GM23248 (cell line): ENCODE results near the gene NAPA. TPM values are rescaled to one million over a fixed set of nuclear protein-coding genes. Genes with fewer than 3 reads are reported as not detected.

Experiments used
- DNase-seq: peaks from one replicate; pipeline ENCODE4 v3.0.0-alpha.2; 2015
- H2AFZ ChIP-seq: fragments of 200-600 bp; sonication (generic); 2 replicates; pipeline ENCODE4 v1.6.1; 2016; ENCODE audit warnings: antibody characterized with exemption
- H3F3A ChIP-seq: fragments of 200-600 bp; sonication (generic); 2 replicates; pipeline ENCODE4 v1.6.1; 2016; ENCODE audit warnings: mild to moderate bottlenecking, antibody characterized with exemption, mixed run types; ENCODE audit not compliant: insufficient read depth
- H3K27ac ChIP-seq: fragments of 200-600 bp; sonication (generic); 2 replicates; pipeline ENCODE4 v1.5.1; 2016; ENCODE audit warnings: mild to moderate bottlenecking
- H3K27me3 ChIP-seq: fragments of 200-600 bp; sonication (generic); replicated peaks from 2 replicates; pipeline ENCODE4 v1.6.1; 2016; ENCODE audit warnings: mild to moderate bottlenecking; ENCODE audit not compliant: insufficient read depth
- H3K36me3 ChIP-seq: fragments of 200-600 bp; sonication (generic); 2 replicates; pipeline ENCODE4 v1.6.1; 2016; ENCODE audit warnings: low read depth, mild to moderate bottlenecking
- H3K4me1 ChIP-seq: fragments of 200-600 bp; sonication (generic); 2 replicates; pipeline ENCODE4 v1.6.1; 2016; ENCODE audit warnings: mild to moderate bottlenecking; ENCODE audit not compliant: insufficient read depth
- H3K4me2 ChIP-seq: fragments of 200-600 bp; sonication (generic); one replicate; pipeline ENCODE4 v1.6.1; 2016; ENCODE audit warnings: mild to moderate bottlenecking; ENCODE audit not compliant: unreplicated experiment
- H3K4me3 ChIP-seq: fragments of 200-600 bp; sonication (generic); 2 replicates; pipeline ENCODE4 v1.5.1; 2016; ENCODE audit warnings: mild to moderate bottlenecking
- H3K79me2 ChIP-seq: fragments of 200-600 bp; sonication (generic); 2 replicates; pipeline ENCODE4 v1.6.1; 2016; ENCODE audit warnings: mild to moderate bottlenecking; ENCODE audit not compliant: insufficient read depth
- H3K9ac ChIP-seq: fragments of 200-600 bp; sonication (generic); 2 replicates; pipeline ENCODE4 v1.6.1; 2016; ENCODE audit warnings: mild to moderate bottlenecking
- H3K9me2 ChIP-seq: fragments of 200-600 bp; sonication (generic); 2 replicates; pipeline ENCODE4 v1.6.1; 2016; ENCODE audit warnings: mixed run types, mild to moderate bottlenecking, moderate library complexity; ENCODE audit not compliant: insufficient read depth
- H3K9me3 ChIP-seq: fragments of 200-600 bp; sonication (generic); one replicate; pipeline ENCODE4 v1.6.1; 2017; ENCODE audit warnings: low read depth
- H4K20me1 ChIP-seq: fragments of 200-600 bp; sonication (generic); 2 replicates; pipeline ENCODE4 v1.6.0; 2016; ENCODE audit not compliant: insufficient read depth
- EZH2 ChIP-seq: fragments of 200-600 bp; sonication (generic); IDR thresholded peaks from 2 replicates; pipeline ENCODE4 v1.6.1; 2018; ENCODE audit warnings: antibody characterized with exemption, mild to moderate bottlenecking; ENCODE audit not compliant: insufficient read depth, poor library complexity, severe bottlenecking
- EZH2phosphoT487 ChIP-seq: fragments of 200-600 bp; sonication (generic); IDR thresholded peaks from 2 replicates; pipeline ENCODE4 v1.6.1; 2018; ENCODE audit warnings: antibody characterized with exemption, moderate library complexity, mild to moderate bottlenecking, low read depth; ENCODE audit not compliant: insufficient read depth
- WGBS, 2 experiments: methylation state at CpG; one replicate each; pipeline ENCODE4 v1.1.6; 2015 to 2017; ENCODE audit warnings: low lambda C conversion rate in 2 of 2, low coverage in 1 of 2; ENCODE audit errors: missing lambda C conversion rate in 2 of 2; 5-methylcytosine and 5-hydroxymethylcytosine counted together
- in situ Hi-C: fragments of 300-500 bp; cut with MboI; formaldehyde crosslinking; loops from 2 replicates; pipeline ENCODE4 v1.15.0; 2020
- polyA plus RNA-seq: library from polyadenylated mRNA; unstranded; fragments of >200 nt; fragmentation: Nextera tagmentation; extraction: Ambion mirVana; gene quantifications from 2 replicates; pipeline ENCODE4 v1.2.1, GENCODE V29; 2016
- total RNA-seq: library from RNA; depleted of rRNA; stranded (reverse); fragments of >200 nt; shearing (Covaris generic); gene quantifications from 2 replicates; pipeline ENCODE4 v1.2.3, GENCODE V29; 2014

The NAPA gene
- total and polyA plus RNA-seq, 2 experiments from 2014 or later: 94.1 to 183 TPM

DNA sequence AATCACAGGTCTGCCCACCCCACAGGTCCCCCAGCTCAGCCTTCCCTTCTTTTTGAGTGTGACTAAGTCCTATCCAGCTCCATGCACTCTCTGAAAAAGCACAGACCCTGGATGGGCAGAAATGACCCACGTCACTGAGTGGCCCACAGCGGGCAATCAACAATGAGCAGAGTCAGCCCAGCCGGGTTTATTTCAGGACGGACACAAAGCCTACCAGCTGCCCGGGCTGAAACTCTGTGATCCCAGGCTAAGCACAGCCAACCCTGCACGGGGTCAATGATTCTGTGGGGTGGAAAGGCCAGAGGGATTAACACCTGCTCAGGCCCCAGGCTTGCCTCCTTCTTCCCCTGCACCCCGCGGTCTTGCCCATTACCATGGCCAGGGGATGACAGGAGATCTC lies 8.4 kb downstream of the NAPA start:
- Histone ChIP-seq H3K9ac (no peak overlapping the region), H3K9me3 (no peaks in the 10 kb centered on the region), H3K4me1 (peaks cover 23% of the 10 kb centered on the region), H3K79me2 (peaks cover 90% of the 10 kb centered on the region), H4K20me1 (no peaks in the 10 kb centered on the region), H3K36me3 (peaks cover 12% of the 10 kb centered on the region; the same call in 1 of the 2 replicates), H3F3A (peaks cover 30% of the 10 kb centered on the region), H3K4me3 (no peak overlapping the region), H2AFZ (no peak overlapping the region), H3K9me2 (no peaks in the 10 kb centered on the region), H3K27me3 (no peaks in the 10 kb centered on the region), H3K4me2 (no peak overlapping the region), H3K27ac (no peak overlapping the region)
- WGBS, 2 experiments: 86% methylated on average over 8 of the region's 8 CpGs
- TF ChIP-seq EZH2: no peak
- no peak for TF ChIP-seq EZH2phosphoT487
- in situ Hi-C loops: no loop called here
- DNase-seq: no peak

DNA sequence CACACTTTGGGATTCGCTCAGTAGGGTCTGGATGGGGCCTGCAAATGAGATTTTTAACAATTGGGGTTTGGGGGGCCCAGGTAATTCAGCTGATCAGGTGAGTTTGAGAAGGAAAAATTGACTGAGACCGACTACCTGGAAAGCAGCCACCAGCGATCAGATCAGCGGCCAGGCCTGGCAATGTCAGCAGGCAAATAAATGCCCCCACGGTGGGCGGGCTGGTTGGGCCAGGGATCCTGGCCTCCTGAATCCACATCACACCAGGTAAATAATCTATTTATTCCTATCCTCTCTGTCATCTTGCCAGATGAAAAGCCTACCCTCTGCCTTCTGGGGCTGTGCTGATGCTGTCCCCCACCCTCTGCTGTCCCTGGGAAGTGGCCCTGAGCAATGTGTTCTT lies 9.4 kb downstream of the NAPA start:
- 89 to 91% methylated on average over 6 of the region's 6 CpGs for WGBS, 2 experiments
- no peak overlapping the region for H2AFZ ChIP-seq

DNA sequence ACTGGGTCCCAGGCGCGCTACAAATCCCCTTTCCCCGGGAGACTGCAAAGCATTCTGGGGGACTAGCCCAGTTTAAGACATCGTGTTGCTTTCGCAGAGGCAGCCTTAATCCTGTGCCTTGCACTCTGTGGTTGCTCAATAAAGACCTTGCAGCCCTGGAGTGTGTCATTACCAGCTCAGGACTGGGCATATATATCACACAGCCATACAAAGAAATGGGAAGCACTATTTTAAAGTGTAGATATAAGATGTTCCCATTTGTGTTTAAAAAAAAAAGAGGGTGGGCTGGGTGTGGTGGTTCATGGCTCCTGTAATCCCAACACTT lies 11.1 kb downstream of the NAPA start:
- Histone ChIP-seq H3K9ac (no peak overlapping the region), H3K27me3 (no peaks in the 10 kb centered on the region), H3K36me3 (peaks cover 13% of the 10 kb centered on the region; the same call in 1 of the 2 replicates), H3K9me3 (no peaks in the 10 kb centered on the region), H2AFZ (no peak overlapping the region), H3K9me2 (no peaks in the 10 kb centered on the region), H3K4me3 (no peak overlapping the region), H3K4me1 (peaks cover 15% of the 10 kb centered on the region), H3K4me2 (no peak overlapping the region), H3K79me2 (peaks cover 86% of the 10 kb centered on the region), H3F3A (peaks cover 35% of the 10 kb centered on the region), H4K20me1 (no peaks in the 10 kb centered on the region), H3K27ac (no peak overlapping the region)
- in situ Hi-C loops: no loop called here
- no peak for DNase-seq
- TF ChIP-seq EZH2: no peak
- no peak for TF ChIP-seq EZH2phosphoT487
- WGBS, 2 experiments: 79% methylated on average over 5 of the region's 5 CpGs

More for the DNA sequence above, 9.4 kb downstream of the NAPA start:
- no peak overlapping the region for H3K4me3 ChIP-seq
- peaks cover 35% of the 10 kb centered on the region for H3F3A ChIP-seq
- H3K27me3 ChIP-seq: no peaks in the 10 kb centered on the region
- peaks cover 22% of the 10 kb centered on the region for H3K4me1 ChIP-seq
- H3K4me2 ChIP-seq: no peak overlapping the region
- TF ChIP-seq EZH2 (no peak), EZH2phosphoT487 (no peak)
- DNase-seq: no peak
- in situ Hi-C loops: no loop called here
- peaks cover 13% of the 10 kb centered on the region; the same call in 1 of the 2 replicates for H3K36me3 ChIP-seq
- no peak overlapping the region for H3K27ac ChIP-seq
- H4K20me1 ChIP-seq: no peaks in the 10 kb centered on the region
- no peak overlapping the region for H3K9ac ChIP-seq
- no peaks in the 10 kb centered on the region for H3K9me2 ChIP-seq
- H3K79me2 ChIP-seq: peaks cover 86% of the 10 kb centered on the region
- no peaks in the 10 kb centered on the region for H3K9me3 ChIP-seq

DNA sequence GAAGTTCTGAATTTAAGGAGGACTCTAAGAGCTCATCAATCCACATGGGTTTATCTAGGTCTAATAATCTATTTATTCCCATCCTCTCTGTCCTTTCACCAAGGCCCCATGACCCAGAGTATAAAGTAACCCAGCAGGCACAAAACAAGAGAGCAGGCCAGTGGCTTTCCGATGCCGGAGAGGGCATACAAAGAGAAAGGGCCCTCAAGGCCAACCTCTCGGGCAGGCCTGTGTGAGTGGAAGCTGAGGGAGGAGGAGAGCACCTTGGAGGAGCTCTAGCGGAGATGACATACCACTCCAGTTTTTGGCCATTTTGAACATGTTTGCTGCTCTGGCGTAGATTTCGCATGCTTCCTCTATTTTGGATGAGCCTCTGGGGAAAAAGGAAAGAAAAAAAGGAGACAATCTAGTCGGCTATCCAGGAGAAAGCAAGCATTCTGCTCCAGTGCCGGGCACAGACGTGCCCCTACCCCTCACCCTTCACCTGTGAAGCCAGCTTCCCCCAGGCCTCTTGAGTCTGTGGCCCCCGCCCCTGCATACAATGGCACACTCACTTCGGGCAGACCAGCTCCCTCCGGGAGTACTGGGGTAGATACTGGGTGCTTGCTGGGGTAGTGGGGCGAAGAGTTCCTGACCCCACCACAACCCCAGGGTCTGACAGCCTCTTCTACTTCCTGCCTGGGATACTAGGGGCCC lies 11.6 kb downstream of the NAPA start:
- Histone ChIP-seq H3K4me1 (peaks cover 15% of the 10 kb centered on the region), H3K9ac (no peak overlapping the region), H3K4me3 (no peak overlapping the region), H3K4me2 (no peak overlapping the region), H3K9me3 (no peaks in the 10 kb centered on the region), H3K27ac (peak overlapping the region; percentile 85; the same call in 1 of the 2 replicates), H2AFZ (no peak overlapping the region), H3K36me3 (peaks cover 13% of the 10 kb centered on the region; the same call in 1 of the 2 replicates), H3K79me2 (peaks cover 83% of the 10 kb centered on the region), H3K9me2 (no peaks in the 10 kb centered on the region), H3F3A (peaks cover 35% of the 10 kb centered on the region), H3K27me3 (no peaks in the 10 kb centered on the region), H4K20me1 (no peaks in the 10 kb centered on the region)
- DNase-seq: no peak
- 93% methylated on average over 12 to 13 of the region's 13 CpGs for WGBS, 2 experiments
- in situ Hi-C loops: no loop called here
- TF ChIP-seq EZH2 (no peak), EZH2phosphoT487 (no peak)
